ENCODE results near the gene MAN1B1.
A peak's percentile ranks its signal among the peaks of the same experiment; 100 is the strongest.

Gene MAN1B1

DNA sequence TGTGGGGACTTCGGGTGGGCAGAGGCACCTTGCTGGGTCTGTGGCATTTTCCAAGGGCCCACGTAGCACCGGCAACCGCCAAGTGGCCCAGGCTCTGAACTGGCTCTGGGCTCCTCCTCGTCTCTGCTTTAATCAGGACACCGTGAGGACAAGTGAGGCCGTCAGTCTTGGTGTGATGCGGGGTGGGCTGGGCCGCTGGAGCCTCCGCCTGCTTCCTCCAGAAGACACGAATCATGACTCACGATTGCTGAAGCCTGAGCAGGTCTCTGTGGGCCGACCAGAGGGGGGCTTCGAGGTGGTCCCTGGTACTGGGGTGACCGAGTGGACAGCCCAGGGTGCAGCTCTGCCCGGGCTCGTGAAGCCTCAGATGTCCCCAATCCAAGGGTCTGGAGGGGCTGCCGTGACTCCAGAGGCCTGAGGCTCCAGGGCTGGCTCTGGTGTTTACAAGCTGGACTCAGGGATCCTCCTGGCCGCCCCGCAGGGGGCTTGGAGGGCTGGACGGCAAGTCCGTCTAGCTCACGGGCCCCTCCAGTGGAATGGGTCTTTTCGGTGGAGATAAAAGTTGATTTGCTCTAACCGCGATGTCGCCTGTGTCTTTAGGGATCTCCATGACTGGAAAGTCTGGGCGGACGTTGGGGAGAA is 21.9 kb downstream of the MAN1B1 start:
- H3K27me3 Mint-ChIP-seq: no peaks in the 10 kb centered on the region
- peaks cover 34% of the 10 kb centered on the region for H3K36me3 Mint-ChIP-seq (ENCODE audit: insufficient read depth)
- H3K27ac Mint-ChIP-seq (ENCODE audit: low read depth): no peak overlapping the region
- no peak overlapping the region for H3K4me3 Mint-ChIP-seq
- DNase-seq (ENCODE audit: low spot score in 2 of 2) (no peak), ATAC-seq (replicated peaks; ENCODE audit: extremely low read depth, poor library complexity, severe bottlenecking) (no peak)
- H3K4me1 Mint-ChIP-seq: no peaks in the 10 kb centered on the region
- H3K9me3 Mint-ChIP-seq: no peaks in the 10 kb centered on the region

DNA sequence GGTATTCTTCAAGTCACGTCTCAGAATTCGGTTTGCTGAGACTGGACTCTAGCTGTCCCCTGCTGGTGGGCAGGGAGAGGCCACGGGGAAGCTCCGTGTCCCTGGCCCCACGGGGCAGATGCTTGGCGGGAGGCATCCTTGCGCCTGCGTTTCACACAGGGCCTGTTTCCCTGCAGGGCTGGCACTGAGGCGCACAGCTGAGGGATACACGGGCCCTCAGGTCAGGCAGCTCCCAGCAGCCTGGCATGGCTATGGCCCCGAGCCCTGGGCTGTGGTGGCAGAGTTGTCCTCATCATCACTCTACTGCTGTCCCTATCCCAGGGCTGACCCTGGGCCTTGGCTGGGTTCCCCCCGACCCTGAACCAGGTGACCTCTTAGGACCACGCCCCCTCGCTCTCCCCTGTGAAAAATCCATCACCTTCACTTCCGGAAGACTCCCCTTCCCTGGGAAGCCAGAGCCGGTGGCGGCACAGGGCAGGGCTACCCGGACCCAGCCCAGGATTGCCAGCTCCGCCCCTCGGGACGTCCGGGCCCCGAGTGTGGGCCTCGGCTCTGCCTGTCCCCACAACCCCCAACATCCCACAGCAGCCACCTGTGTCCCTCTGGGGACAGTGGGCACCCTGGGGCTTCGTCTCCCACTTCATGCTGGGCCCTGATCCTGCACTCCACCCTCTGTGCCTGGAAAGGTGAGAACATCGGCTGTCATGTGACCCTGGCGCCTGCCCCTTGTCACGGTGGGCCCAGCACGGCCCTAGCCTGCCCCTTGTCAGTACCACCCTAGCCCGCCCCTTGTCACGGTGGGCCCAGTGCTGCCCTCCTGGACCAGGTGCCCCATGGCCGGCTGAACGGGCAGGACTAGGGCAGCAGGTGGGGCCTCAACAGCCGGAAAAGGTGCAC is 22.7 kb downstream of the MAN1B1 start:
- Mint-ChIP-seq H3K4me3 (no peak overlapping the region), H3K27me3 (no peaks in the 10 kb centered on the region), H3K27ac (ENCODE audit: low read depth) (no peak overlapping the region), H3K36me3 (ENCODE audit: insufficient read depth) (peaks cover 26% of the 10 kb centered on the region), H3K4me1 (no peaks in the 10 kb centered on the region), H3K9me3 (no peaks in the 10 kb centered on the region)
- no peak for ATAC-seq (replicated peaks; ENCODE audit: extremely low read depth, poor library complexity, severe bottlenecking)
- DNase-seq (ENCODE audit: low spot score in 2 of 2): no peak

DNA sequence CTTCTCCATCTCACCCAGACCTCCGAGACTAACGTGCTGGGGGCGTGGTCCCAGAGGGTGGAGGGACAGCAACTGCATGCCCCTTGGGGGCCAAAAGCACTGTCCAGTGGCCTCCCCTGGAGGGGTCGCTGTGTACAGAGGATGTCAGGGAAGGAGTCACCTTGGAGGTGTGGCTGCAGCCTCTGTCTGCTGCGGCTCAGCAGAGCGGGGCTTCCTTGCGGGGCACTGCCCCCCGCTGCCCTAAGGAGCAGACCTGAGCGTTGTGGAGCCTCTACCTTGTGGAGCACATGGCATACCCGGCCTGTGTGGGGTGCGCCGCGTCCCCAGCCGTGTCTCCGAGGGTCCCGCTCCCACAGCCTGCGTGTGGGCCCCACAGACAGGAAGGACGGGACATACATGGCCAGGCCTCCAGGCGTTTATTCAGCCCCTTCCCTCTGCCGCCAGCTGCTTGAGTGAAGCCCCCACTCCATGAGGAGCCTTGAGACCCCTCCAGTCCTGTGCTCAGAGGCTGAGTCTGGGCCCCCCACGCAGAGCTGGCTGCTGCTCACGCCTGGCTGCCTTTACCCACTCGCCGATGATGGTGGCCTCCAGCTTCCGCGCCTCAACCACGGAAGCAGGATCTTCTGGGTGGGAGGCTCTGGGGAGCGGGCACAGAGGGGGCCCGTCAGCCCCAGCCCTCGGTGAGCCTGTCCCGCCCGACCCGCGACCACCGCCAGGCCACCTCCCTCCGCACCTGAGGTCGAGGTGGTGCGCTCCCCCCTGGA is 23.5 kb downstream of the MAN1B1 start:
- H3K27ac Mint-ChIP-seq (ENCODE audit: low read depth): no peak overlapping the region

DNA sequence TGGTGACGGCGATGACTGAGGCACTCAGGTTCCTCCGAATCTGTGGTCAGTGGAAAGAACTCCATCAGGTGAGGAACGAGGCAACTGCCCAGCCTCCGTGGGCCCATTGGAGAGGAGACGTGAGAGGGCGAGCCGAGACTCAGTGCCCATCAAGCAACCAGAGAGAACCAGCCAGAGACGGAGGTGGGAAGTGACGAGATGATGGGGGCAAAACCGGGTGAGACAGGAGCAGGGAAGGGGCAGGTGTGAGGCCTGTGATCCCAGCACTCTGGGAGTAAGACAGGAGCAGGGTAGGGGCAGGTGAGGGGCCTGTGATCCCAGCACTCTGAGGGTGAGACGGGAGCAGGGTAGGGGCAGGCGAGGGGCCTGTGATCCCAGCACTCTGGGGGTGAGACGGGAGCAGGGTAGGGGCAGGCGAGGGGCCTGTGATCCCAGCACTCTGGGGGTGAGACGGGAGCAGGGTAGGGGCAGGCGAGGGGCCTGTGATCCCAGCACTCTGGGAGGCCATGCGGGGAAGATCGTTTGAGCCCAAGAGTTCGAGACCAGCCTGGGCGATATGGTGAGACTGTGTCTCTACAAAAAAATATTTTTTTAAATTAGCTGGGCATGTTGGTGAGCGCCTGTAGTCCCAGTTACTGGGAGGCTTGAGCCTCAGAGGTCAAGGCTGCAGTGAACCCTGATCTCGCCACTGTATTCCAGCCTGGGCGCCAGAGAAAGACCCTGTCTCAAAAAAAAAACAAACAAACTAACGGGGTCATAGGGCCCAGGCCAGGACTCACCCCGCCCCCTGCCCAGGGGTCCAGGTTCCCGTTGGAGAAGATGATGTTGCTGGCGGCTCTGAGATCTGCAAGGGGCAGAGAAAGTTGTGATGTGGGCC is 24.4 kb downstream of the MAN1B1 start:
- DNase-seq (ENCODE audit: low spot score in 2 of 2) (no peak), ATAC-seq (replicated peaks; ENCODE audit: extremely low read depth, poor library complexity, severe bottlenecking) (no peak)
- Mint-ChIP-seq H3K27me3 (no peaks in the 10 kb centered on the region), H3K36me3 (ENCODE audit: insufficient read depth) (peaks cover 22% of the 10 kb centered on the region), H3K4me1 (no peaks in the 10 kb centered on the region), H3K9me3 (no peaks in the 10 kb centered on the region), H3K4me3 (peak overlapping the region; percentile 36), H3K27ac (ENCODE audit: low read depth) (no peak overlapping the region)

More for the DNA sequence above, 23.5 kb downstream of the MAN1B1 start:
- peaks cover 26% of the 10 kb centered on the region for H3K36me3 Mint-ChIP-seq (ENCODE audit: insufficient read depth)
- no peak for DNase-seq (ENCODE audit: low spot score in 2 of 2)
- no peaks in the 10 kb centered on the region for H3K27me3 Mint-ChIP-seq
- peak overlapping the region; percentile 36 for H3K4me3 Mint-ChIP-seq
- ATAC-seq (replicated peaks; ENCODE audit: extremely low read depth, poor library complexity, severe bottlenecking): no peak
- H3K4me1 Mint-ChIP-seq: no peaks in the 10 kb centered on the region
- H3K9me3 Mint-ChIP-seq: no peaks in the 10 kb centered on the region

DNA sequence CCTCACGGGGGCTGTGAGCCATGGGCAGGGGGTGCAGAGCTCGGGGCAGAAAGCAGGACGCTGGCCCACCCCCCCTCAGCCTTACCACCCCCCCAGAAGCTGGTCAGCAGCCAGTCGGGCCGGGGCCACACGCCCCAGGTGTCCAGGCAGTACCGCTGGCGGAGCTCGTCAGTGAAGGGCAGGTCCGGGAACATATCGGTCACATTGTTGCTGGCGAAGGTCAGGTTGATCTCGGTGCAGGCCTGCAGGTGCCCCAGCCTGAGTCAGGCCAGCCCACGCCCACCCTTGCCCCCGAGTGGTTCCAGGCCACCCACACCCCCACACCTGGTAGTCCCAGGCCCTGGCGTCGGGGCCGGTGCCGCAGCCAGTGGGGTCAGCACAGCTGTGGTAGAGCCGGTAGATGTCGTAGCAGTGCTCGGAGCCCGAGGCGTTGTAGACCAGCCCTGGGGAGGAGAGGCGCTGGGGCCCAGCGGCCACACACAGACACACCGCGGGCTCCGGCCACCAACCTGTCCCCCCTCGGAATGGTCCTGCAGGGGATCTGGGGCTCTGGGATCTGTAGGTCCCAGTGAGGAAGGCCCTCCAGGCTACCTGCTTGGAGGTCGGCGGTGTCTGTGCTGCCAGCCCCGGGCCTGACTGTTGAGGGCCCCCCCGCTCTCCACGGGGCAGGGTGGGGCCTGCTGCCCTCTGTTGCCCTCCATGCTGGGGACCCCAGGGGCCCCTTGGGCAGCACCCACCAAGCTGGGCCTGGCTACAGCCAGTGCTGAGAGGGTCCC is 25.2 kb downstream of the MAN1B1 start:
- DNase-seq (ENCODE audit: low spot score in 2 of 2) (no peak), ATAC-seq (replicated peaks; ENCODE audit: extremely low read depth, poor library complexity, severe bottlenecking) (no peak)
- Mint-ChIP-seq H3K4me1 (no peaks in the 10 kb centered on the region), H3K27ac (ENCODE audit: low read depth) (no peak overlapping the region), H3K4me3 (no peak overlapping the region), H3K27me3 (no peaks in the 10 kb centered on the region), H3K36me3 (ENCODE audit: insufficient read depth) (peaks cover 20% of the 10 kb centered on the region), H3K9me3 (no peaks in the 10 kb centered on the region)

DNA sequence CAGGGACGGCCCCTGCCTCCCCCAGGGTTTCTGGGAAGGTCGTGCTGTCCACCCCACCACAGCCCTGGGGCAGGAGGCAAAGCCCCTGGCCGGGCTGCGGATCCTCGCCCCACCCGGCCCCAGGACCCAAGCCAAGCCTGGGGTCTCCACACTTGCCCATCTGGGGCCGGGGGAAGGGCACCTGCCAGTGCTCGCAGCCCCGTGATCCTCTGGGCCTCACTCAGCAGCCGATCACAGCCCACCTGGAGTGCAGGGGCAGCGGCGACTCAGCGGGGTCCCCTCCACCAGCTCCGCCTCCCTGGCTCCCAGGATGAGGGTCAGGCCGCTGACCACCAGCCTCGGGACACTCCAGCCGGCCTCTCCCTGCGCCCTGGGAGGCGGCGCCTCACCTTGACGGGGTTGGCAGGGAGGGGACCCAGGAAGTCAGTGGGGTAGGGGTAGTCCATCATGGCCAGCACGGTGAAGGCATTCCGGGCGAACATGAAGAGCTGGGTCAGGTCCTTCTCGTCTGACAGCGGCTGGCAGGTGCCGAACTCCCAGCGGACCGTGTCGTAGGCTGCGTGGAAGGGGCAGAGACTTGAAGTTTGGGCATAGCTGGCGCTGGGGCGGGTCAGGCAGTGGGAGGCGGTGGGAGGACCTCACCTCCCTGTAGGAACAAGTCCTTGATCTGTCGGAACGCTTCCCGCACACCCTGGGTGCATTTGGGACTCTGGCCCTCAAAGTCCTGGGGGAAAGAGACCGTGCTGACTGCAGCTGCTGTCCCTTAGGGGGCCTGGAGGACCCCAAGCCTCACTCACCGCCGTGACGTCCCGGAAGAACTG is 26.0 kb downstream of the MAN1B1 start:
- no peaks in the 10 kb centered on the region for H3K27me3 Mint-ChIP-seq
- no peak for DNase-seq (ENCODE audit: low spot score in 2 of 2)
- H3K27ac Mint-ChIP-seq (ENCODE audit: low read depth): no peak overlapping the region
- peak overlapping the region; percentile 67 for H3K4me3 Mint-ChIP-seq
- H3K9me3 Mint-ChIP-seq: no peaks in the 10 kb centered on the region
- peaks cover 18% of the 10 kb centered on the region for H3K36me3 Mint-ChIP-seq (ENCODE audit: insufficient read depth)
- H3K4me1 Mint-ChIP-seq: no peaks in the 10 kb centered on the region
- ATAC-seq (replicated peaks; ENCODE audit: extremely low read depth, poor library complexity, severe bottlenecking): no peak

DNA sequence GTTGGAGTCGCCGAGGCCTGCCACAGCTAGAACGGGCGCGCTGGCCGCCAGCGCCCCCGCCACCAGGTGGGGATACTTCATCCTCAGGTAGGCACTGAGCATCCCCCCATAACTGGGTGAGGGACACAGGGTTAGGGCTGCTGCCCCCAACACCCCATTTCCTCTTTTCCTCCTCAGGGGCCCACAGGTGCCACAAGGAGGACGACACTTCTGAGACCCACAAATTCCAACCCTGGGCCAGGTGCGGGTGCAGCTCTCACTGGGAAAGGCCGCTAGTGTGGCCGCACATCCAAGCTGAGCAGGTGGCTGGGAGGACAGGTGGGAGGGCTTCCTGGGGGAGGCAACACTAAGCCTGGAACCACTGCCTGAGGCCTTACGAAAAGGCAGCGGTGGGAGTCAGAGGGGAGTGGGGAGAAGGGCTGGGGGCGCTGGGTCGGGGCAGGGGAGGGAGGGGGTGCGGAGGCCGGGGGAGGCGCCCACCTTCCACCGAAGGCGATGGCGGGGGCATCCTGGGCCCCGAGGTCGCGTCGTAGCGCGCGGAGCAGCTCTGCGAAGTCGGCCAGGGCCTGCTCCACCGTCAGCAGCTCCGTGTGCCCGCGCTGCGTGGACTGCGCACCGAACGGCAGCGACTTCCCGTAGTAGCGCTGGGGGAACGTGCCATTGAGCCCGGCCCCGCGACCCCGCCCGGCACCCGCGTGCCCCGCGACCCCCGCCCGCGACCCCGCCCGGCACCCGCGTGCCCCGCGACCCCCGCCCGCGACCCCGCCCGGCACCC is 26.8 kb downstream of the MAN1B1 start:
- H3K4me3 Mint-ChIP-seq: peak overlapping the region; percentile 67
- H3K9me3 Mint-ChIP-seq: no peaks in the 10 kb centered on the region
- H3K36me3 Mint-ChIP-seq (ENCODE audit: insufficient read depth): peaks cover 14% of the 10 kb centered on the region
- H3K27me3 Mint-ChIP-seq: no peaks in the 10 kb centered on the region
- H3K27ac Mint-ChIP-seq (ENCODE audit: low read depth): peak overlapping the region; percentile 51
- no peaks in the 10 kb centered on the region for H3K4me1 Mint-ChIP-seq
- DNase-seq (ENCODE audit: low spot score in 2 of 2): no peak
- peak; percentile 26 for ATAC-seq (replicated peaks; ENCODE audit: extremely low read depth, poor library complexity, severe bottlenecking)

DNA sequence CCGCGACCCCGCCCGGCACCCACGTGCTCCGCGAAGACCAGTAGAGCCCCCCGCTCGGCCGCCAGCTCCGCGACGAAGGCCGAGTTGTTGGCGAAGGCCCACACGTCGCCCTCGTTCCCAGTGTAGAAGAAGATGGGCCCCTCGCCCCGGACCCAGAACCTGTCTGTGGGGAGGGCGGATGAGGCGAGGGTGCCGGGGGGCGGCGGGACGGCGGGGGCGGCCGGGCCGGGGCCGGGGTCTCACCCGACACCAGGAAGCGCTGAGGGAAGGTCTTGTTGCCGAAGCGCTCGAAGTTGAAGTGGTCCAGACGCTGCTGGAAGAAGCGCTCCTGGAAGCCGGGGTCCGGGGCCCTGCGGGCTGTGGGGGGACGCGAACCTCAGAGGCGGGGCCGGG is 27.4 kb downstream of the MAN1B1 start:
- Mint-ChIP-seq H3K9me3 (no peaks in the 10 kb centered on the region), H3K27me3 (no peaks in the 10 kb centered on the region), H3K4me3 (peak overlapping the region; percentile 67), H3K27ac (ENCODE audit: low read depth) (peak overlapping the region; percentile 51), H3K36me3 (ENCODE audit: insufficient read depth) (peaks cover 16% of the 10 kb centered on the region), H3K4me1 (no peaks in the 10 kb centered on the region)
- DNase-seq (ENCODE audit: low spot score in 2 of 2): no peak
- ATAC-seq (replicated peaks; ENCODE audit: extremely low read depth, poor library complexity, severe bottlenecking): peak; percentile 12

DNA sequence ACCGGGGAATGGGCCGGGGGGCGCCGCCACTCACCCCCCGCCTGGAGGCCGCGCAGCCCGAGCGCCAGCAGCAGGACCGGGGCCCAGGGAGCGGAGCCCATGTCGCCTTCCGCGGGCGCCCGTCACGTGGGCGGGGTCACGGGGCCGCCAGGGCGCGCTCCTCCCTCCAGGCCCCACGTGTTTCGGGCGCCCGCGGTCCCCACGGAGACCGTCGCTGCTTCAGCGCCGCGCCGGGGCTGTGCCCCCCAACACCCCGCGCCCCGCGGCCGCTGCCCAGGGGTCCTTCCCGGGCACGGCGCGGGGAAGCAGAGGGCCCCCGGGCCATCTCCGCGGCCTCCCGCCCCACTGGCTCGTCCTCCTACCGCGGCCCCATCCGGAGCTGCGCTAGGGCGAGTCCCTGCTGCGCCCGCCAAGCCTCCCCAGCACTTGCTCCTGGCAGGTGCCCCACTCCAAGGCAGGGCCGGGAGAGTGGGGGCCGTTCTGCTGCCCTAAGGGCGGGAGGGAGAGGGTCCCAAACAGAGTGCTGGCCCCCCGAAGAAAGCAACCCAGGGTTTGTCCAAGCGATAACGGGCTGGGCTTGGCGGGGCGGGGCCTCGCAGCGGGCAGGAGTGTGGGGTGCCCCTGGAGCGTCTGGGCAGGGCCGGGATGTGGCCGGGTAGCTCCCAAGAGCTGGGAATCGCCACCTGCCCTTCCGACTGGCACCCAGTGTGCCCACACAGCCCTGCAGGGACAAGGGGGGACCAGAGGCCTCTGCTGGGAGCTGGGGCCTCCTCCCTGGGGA is 28.0 kb downstream of the MAN1B1 start, which contains the start of gene DPP7:
DPP7 (minus strand) TSS at position 121 of the 781 bp plus-strand sequence; CDS start at position 101, 20 bp downstream.
- peak within 1 kb of the TSS; percentile 51 for H3K27ac Mint-ChIP-seq (ENCODE audit: low read depth)
- H3K4me3 Mint-ChIP-seq: peak within 1 kb of the TSS; percentile 67
- H3K9me3 Mint-ChIP-seq: no peaks in the 10 kb centered on the region
- H3K36me3 Mint-ChIP-seq (ENCODE audit: insufficient read depth): peaks cover 14% of the 10 kb centered on the region
- DNase-seq (ENCODE audit: low spot score in 2 of 2) (peak; percentile 57 to 63), ATAC-seq (replicated peaks; ENCODE audit: extremely low read depth, poor library complexity, severe bottlenecking) (peak; percentile 94)
- H3K4me1 Mint-ChIP-seq: no peaks in the 10 kb centered on the region
- no peaks in the 10 kb centered on the region for H3K27me3 Mint-ChIP-seq
